ENCODE data around the gene BRI3.
A peak's percentile ranks its signal among the peaks of the same experiment; 100 is the strongest.

Gene BRI3

GRCh38 chr7:98280296-98280695, 1.2 kb upstream of the BRI3 start:
- Histone ChIP-seq H3K4me3 (ENCODE audit: low read length in 2 of 2) (peak overlapping the region; percentile 88 to 92), H3K27ac (ENCODE audit: low read length) (no peak overlapping the region), H3K9ac (ENCODE audit: low read length in 2 of 2) (peak overlapping the region in 1 of 2 donors; percentile 85), H3K9me3 (ENCODE audit: control insufficient read depth in 2 of 2, low read length in 2 of 2) (no peaks in the 10 kb centered on the region), H3K4me1 (ENCODE audit: control insufficient read depth, insufficient read depth, low read length) (peaks cover 41% of the 10 kb centered on the region), H3K36me3 (ENCODE audit: control insufficient read depth in 2 of 2, insufficient read depth in 2 of 2, low read length in 2 of 2) (no peaks in the 10 kb centered on the region), H3K27me3 (ENCODE audit: control insufficient read depth in 1 of 2, insufficient read depth in 2 of 2, low read length in 2 of 2) (no peaks in the 10 kb centered on the region)

- no peaks in the 10 kb centered on the region for H3K27me3 ChIP-seq (ENCODE audit: control insufficient read depth in 1 of 2, insufficient read depth in 2 of 2, low read length in 2 of 2)
- peak overlapping the region; percentile 85 to 89 for H3K4me3 ChIP-seq (ENCODE audit: low read length in 2 of 2)
- H3K9ac ChIP-seq (ENCODE audit: low read length in 2 of 2): peak overlapping the region; percentile 76 to 78
- peak overlapping the region; percentile 53 for H3K27ac ChIP-seq (ENCODE audit: low read length)
- H3K36me3 ChIP-seq (ENCODE audit: control insufficient read depth in 2 of 2, insufficient read depth in 2 of 2, low read length in 2 of 2): no peaks in the 10 kb centered on the region
- H3K4me1 ChIP-seq (ENCODE audit: control insufficient read depth, insufficient read depth, low read length): peaks cover 52% of the 10 kb centered on the region
- H3K9me3 ChIP-seq (ENCODE audit: control insufficient read depth in 2 of 2, low read length in 2 of 2): no peaks in the 10 kb centered on the region
Observed at GRCh38 chr7:98281757-98282606, 496 bp downstream of the BRI3 start.

GRCh38 chr7:98282703-98283102, 1.2 kb downstream of the BRI3 start:
- Histone ChIP-seq H3K36me3 (ENCODE audit: control insufficient read depth in 2 of 2, insufficient read depth in 2 of 2, low read length in 2 of 2) (no peaks in the 10 kb centered on the region), H3K27me3 (ENCODE audit: control insufficient read depth in 1 of 2, insufficient read depth in 2 of 2, low read length in 2 of 2) (no peaks in the 10 kb centered on the region), H3K9me3 (ENCODE audit: control insufficient read depth in 2 of 2, low read length in 2 of 2) (no peaks in the 10 kb centered on the region), H3K9ac (ENCODE audit: low read length in 2 of 2) (peak overlapping the region; percentile 76 to 78), H3K4me3 (ENCODE audit: low read length in 2 of 2) (peak overlapping the region; percentile 85 to 89), H3K27ac (ENCODE audit: low read length) (no peak overlapping the region), H3K4me1 (ENCODE audit: control insufficient read depth, insufficient read depth, low read length) (peaks cover 59% of the 10 kb centered on the region)

- H3K4me3 ChIP-seq (ENCODE audit: low read length in 2 of 2): peak overlapping the region; percentile 85 to 89
- H3K27ac ChIP-seq (ENCODE audit: low read length): peak overlapping the region; percentile 37
- peak overlapping the region; percentile 58 to 78 for H3K9ac ChIP-seq (ENCODE audit: low read length in 2 of 2)
- H3K9me3 ChIP-seq (ENCODE audit: control insufficient read depth in 2 of 2, low read length in 2 of 2): no peaks in the 10 kb centered on the region
- H3K4me1 ChIP-seq (ENCODE audit: control insufficient read depth, insufficient read depth, low read length): peaks cover 64% of the 10 kb centered on the region
- H3K36me3 ChIP-seq (ENCODE audit: control insufficient read depth in 2 of 2, insufficient read depth in 2 of 2, low read length in 2 of 2): peaks cover 0 to 2% of the 10 kb centered on the region in 2 donors
- no peaks in the 10 kb centered on the region for H3K27me3 ChIP-seq (ENCODE audit: control insufficient read depth in 1 of 2, insufficient read depth in 2 of 2, low read length in 2 of 2)
Observed at GRCh38 chr7:98283127-98283886, 1.8 kb downstream of the BRI3 start.

- Histone ChIP-seq H3K36me3 (ENCODE audit: control insufficient read depth in 2 of 2, insufficient read depth in 2 of 2, low read length in 2 of 2) (peaks cover 0 to 2% of the 10 kb centered on the region in 2 donors), H3K9ac (ENCODE audit: low read length in 2 of 2) (peak overlapping the region; percentile 42 to 47), H3K9me3 (ENCODE audit: control insufficient read depth in 2 of 2, low read length in 2 of 2) (no peaks in the 10 kb centered on the region), H3K27me3 (ENCODE audit: control insufficient read depth in 1 of 2, insufficient read depth in 2 of 2, low read length in 2 of 2) (no peaks in the 10 kb centered on the region), H3K4me1 (ENCODE audit: control insufficient read depth, insufficient read depth, low read length) (peaks cover 66% of the 10 kb centered on the region), H3K4me3 (ENCODE audit: low read length in 2 of 2) (peak overlapping the region; percentile 85 to 89), H3K27ac (ENCODE audit: low read length) (peak overlapping the region; percentile 37)
Observed at GRCh38 chr7:98283887-98284222, 2.4 kb downstream of the BRI3 start.

GRCh38 chr7:98284335-98285036, 3.0 kb downstream of the BRI3 start:
- Histone ChIP-seq H3K9me3 (ENCODE audit: control insufficient read depth in 2 of 2, low read length in 2 of 2) (no peaks in the 10 kb centered on the region), H3K4me3 (ENCODE audit: low read length in 2 of 2) (peak overlapping the region; percentile 85 to 89), H3K27me3 (ENCODE audit: control insufficient read depth in 1 of 2, insufficient read depth in 2 of 2, low read length in 2 of 2) (no peaks in the 10 kb centered on the region), H3K9ac (ENCODE audit: low read length in 2 of 2) (peak overlapping the region; percentile 47 to 51), H3K4me1 (ENCODE audit: control insufficient read depth, insufficient read depth, low read length) (peaks cover 69% of the 10 kb centered on the region), H3K27ac (ENCODE audit: low read length) (peak overlapping the region; percentile 37), H3K36me3 (ENCODE audit: control insufficient read depth in 2 of 2, insufficient read depth in 2 of 2, low read length in 2 of 2) (peaks cover 0 to 2% of the 10 kb centered on the region in 2 donors)

GRCh38 chr7:98285157-98286092, 3.9 kb downstream of the BRI3 start:
- Histone ChIP-seq H3K9ac (ENCODE audit: low read length in 2 of 2) (peak overlapping the region; percentile 47 to 51), H3K4me3 (ENCODE audit: low read length in 2 of 2) (peak overlapping the region in 1 of 2 donors; percentile 89), H3K9me3 (ENCODE audit: control insufficient read depth in 2 of 2, low read length in 2 of 2) (no peaks in the 10 kb centered on the region), H3K4me1 (ENCODE audit: control insufficient read depth, insufficient read depth, low read length) (peaks cover 70% of the 10 kb centered on the region), H3K27ac (ENCODE audit: low read length) (no peak overlapping the region), H3K36me3 (ENCODE audit: control insufficient read depth in 2 of 2, insufficient read depth in 2 of 2, low read length in 2 of 2) (peaks cover 0 to 2% of the 10 kb centered on the region in 2 donors), H3K27me3 (ENCODE audit: control insufficient read depth in 1 of 2, insufficient read depth in 2 of 2, low read length in 2 of 2) (no peaks in the 10 kb centered on the region)

- peaks cover 0 to 2% of the 10 kb centered on the region in 2 donors for H3K36me3 ChIP-seq (ENCODE audit: control insufficient read depth in 2 of 2, insufficient read depth in 2 of 2, low read length in 2 of 2)
- peak overlapping the region in 1 of 2 donors; percentile 89 for H3K4me3 ChIP-seq (ENCODE audit: low read length in 2 of 2)
- no peak overlapping the region for H3K27ac ChIP-seq (ENCODE audit: low read length)
- H3K27me3 ChIP-seq (ENCODE audit: control insufficient read depth in 1 of 2, insufficient read depth in 2 of 2, low read length in 2 of 2): no peaks in the 10 kb centered on the region
- H3K4me1 ChIP-seq (ENCODE audit: control insufficient read depth, insufficient read depth, low read length): peaks cover 64% of the 10 kb centered on the region
- H3K9me3 ChIP-seq (ENCODE audit: control insufficient read depth in 2 of 2, low read length in 2 of 2): no peaks in the 10 kb centered on the region
- H3K9ac ChIP-seq (ENCODE audit: low read length in 2 of 2): no peak overlapping the region
Observed at GRCh38 chr7:98286093-98286539, 4.6 kb downstream of the BRI3 start.

GRCh38 chr7:98286701-98287485, 5.4 kb downstream of the BRI3 start:
- Histone ChIP-seq H3K4me1 (ENCODE audit: control insufficient read depth, insufficient read depth, low read length) (peaks cover 64% of the 10 kb centered on the region), H3K9me3 (ENCODE audit: control insufficient read depth in 2 of 2, low read length in 2 of 2) (no peaks in the 10 kb centered on the region), H3K9ac (ENCODE audit: low read length in 2 of 2) (no peak overlapping the region), H3K27ac (ENCODE audit: low read length) (no peak overlapping the region), H3K27me3 (ENCODE audit: control insufficient read depth in 1 of 2, insufficient read depth in 2 of 2, low read length in 2 of 2) (no peaks in the 10 kb centered on the region), H3K36me3 (ENCODE audit: control insufficient read depth in 2 of 2, insufficient read depth in 2 of 2, low read length in 2 of 2) (peaks cover 5 to 8% of the 10 kb centered on the region in 2 donors), H3K4me3 (ENCODE audit: low read length in 2 of 2) (no peak overlapping the region)
